DND-41 (cell line): ENCODE results near the gene AP3D1.

Experiments used
- EZH2 ChIP-seq: IDR thresholded peaks from 3 replicates; pipeline ENCODE4 v1.6.1; 2012; ENCODE audit warnings: borderline replicate concordance, low read depth, mild to moderate bottlenecking, moderate library complexity, low read length, inconsistent platforms; ENCODE audit not compliant: severe bottlenecking
- TF ChIP-seq, protein P1 (sequence below): IDR thresholded peaks from 2 replicates; pipeline ENCODE4 v1.5.1; 2012; ENCODE audit warnings: borderline replicate concordance, low read length, moderate library complexity, mild to moderate bottlenecking; ENCODE audit not compliant: poor library complexity, severe bottlenecking; ENCODE audit errors: extremely low read depth

DNA sequence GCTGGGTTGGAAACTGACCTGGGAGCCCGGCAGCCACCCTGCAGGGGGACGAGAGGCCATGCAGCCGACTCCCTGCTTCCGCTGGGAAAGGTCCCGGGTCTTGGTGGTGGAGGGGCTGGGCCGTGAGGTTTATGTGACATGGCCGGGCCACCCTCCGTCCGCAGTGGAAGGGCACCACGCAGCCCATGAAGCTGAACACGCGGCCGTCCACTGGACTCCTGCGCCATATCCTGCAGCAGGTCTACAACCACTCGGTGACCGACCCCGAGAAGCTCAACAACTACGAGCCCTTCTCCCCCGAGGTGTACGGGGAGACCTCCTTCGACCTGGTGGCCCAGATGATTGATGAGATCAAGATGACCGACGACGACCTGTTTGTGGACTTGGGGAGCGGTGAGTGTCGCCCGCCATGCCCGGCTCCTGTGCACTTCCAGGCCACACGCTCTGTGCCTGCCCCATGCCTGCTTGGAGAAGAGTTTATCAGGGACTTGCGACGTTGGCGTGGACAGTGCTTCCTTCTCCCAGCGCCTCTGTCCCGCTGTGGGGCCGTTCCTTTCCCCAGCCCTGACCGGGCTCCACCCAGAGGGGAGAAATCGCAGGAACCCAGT is 39.6 kb upstream of the AP3D1 start:
- TF ChIP-seq, protein P1, sequence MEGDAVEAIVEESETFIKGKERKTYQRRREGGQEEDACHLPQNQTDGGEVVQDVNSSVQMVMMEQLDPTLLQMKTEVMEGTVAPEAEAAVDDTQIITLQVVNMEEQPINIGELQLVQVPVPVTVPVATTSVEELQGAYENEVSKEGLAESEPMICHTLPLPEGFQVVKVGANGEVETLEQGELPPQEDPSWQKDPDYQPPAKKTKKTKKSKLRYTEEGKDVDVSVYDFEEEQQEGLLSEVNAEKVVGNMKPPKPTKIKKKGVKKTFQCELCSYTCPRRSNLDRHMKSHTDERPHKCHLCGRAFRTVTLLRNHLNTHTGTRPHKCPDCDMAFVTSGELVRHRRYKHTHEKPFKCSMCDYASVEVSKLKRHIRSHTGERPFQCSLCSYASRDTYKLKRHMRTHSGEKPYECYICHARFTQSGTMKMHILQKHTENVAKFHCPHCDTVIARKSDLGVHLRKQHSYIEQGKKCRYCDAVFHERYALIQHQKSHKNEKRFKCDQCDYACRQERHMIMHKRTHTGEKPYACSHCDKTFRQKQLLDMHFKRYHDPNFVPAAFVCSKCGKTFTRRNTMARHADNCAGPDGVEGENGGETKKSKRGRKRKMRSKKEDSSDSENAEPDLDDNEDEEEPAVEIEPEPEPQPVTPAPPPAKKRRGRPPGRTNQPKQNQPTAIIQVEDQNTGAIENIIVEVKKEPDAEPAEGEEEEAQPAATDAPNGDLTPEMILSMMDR: no peak
- no peak for TF ChIP-seq EZH2
